CD14-positive monocyte (primary cell): Measurements from ENCODE around the gene PKM. TPM values are rescaled to one million over a fixed set of nuclear protein-coding genes. Genes with fewer than 3 reads are reported as not detected.

ENCODE experiments used
- DNase-seq, 3 donors: peaks; one replicate each; pipeline ENCODE4 v3.0.0-alpha.2; 2011 to 2022
- H2AFZ ChIP-seq: 2 replicates; pipeline ENCODE4 v1.6.0; 2012; ENCODE audit warnings: mild to moderate bottlenecking, low read depth, low read length, inconsistent platforms; ENCODE audit not compliant: insufficient read depth, poor library complexity, severe bottlenecking
- H3K27ac ChIP-seq, 2 donors: 1 replicate in 1 of 2; 2 replicates in 1 of 2; pipeline ENCODE4 v1.5.1; 2012 to 2013; ENCODE audit warnings: low read length in 2 of 2, control low read depth in 1 of 2, inconsistent platforms in 1 of 2, low read depth in 1 of 2, mild to moderate bottlenecking in 1 of 2
- H3K27me3 ChIP-seq, 2 donors: one replicate each; pipeline versions ENCODE4 v1.6.0 to v1.6.1; 2011 to 2013; ENCODE audit warnings: low read length in 2 of 2; ENCODE audit not compliant: control insufficient read depth in 2 of 2, insufficient read depth in 2 of 2
- H3K36me3 ChIP-seq, 2 donors: replicated peaks in 1 of 2; 1 replicate in 1 of 2; 2 replicates in 1 of 2; pipeline versions ENCODE4 v1.5.1 to v1.6.1; 2012 to 2013; ENCODE audit warnings: low read length in 2 of 2, control low read depth in 1 of 2, inconsistent platforms in 1 of 2, mild to moderate bottlenecking in 1 of 2; ENCODE audit not compliant: insufficient read depth in 2 of 2, control insufficient read depth in 1 of 2
- H3K4me1 ChIP-seq, 2 donors: 1 replicate in 1 of 2; 2 replicates in 1 of 2; pipeline versions ENCODE4 v1.5.1 to v1.6.1; 2012 to 2013; ENCODE audit warnings: low read length in 2 of 2, control low read depth in 1 of 2, inconsistent platforms in 1 of 2, mild to moderate bottlenecking in 1 of 2, moderate library complexity in 1 of 2; ENCODE audit not compliant: insufficient read depth in 2 of 2, control insufficient read depth in 1 of 2
- H3K4me2 ChIP-seq: replicated peaks from 2 replicates; pipeline ENCODE3; 2012; ENCODE audit warnings: low read length, moderate library complexity, mild to moderate bottlenecking; ENCODE audit not compliant: poor library complexity, severe bottlenecking; ENCODE audit errors: extremely low read depth
- H3K4me3 ChIP-seq, 3 experiments: fragments of 200-600 bp in 1 of 3; sonication (generic) in 1 of 3; replicated peaks in 1 of 3; 1 replicate in 2 of 3; 2 replicates in 1 of 3; pipeline ENCODE4 v1.5.1; 2011 to 2013; ENCODE audit warnings: low read length in 3 of 3, mild to moderate bottlenecking in 3 of 3, control low read depth in 2 of 3, low read depth in 2 of 3, inconsistent platforms in 1 of 3, moderate library complexity in 1 of 3
- H3K79me2 ChIP-seq: 2 replicates; pipeline ENCODE4 v1.6.0; 2012; ENCODE audit warnings: mild to moderate bottlenecking, control low read depth, inconsistent platforms, low read length, moderate library complexity; ENCODE audit not compliant: insufficient read depth
- H3K9ac ChIP-seq: 2 replicates; pipeline ENCODE4 v1.6.0; 2017; ENCODE audit warnings: low read length, mild to moderate bottlenecking; ENCODE audit not compliant: insufficient read depth, poor library complexity, severe bottlenecking
- H3K9me3 ChIP-seq, 2 donors: replicated peaks in 1 of 2; 1 replicate in 1 of 2; 2 replicates in 1 of 2; pipeline versions ENCODE4 v1.5.1 to v1.6.1; 2012 to 2013; ENCODE audit warnings: low read length in 2 of 2, control low read depth in 1 of 2; ENCODE audit not compliant: control insufficient read depth in 1 of 2, insufficient read depth in 1 of 2
- H4K20me1 ChIP-seq: 2 replicates; pipeline ENCODE4 v1.6.0; 2012; ENCODE audit warnings: mild to moderate bottlenecking, low read length, control low read depth, moderate library complexity; ENCODE audit not compliant: insufficient read depth
- H3K27ac Mint-ChIP-seq, 7 donors: one replicate each; pipeline ENCODE4 v1.8.0; 2020; ENCODE audit warnings: mild to moderate bottlenecking in 7 of 7, mixed read lengths in 7 of 7, moderate library complexity in 6 of 7, inconsistent platforms in 2 of 7
- H3K27me3 Mint-ChIP-seq, 3 donors: one replicate each; pipeline ENCODE4 v1.8.0; 2021 to 2022; ENCODE audit warnings: low read depth in 3 of 3, mild to moderate bottlenecking in 3 of 3, mixed read lengths in 3 of 3, moderate library complexity in 3 of 3, inconsistent platforms in 1 of 3
- H3K36me3 Mint-ChIP-seq, 2 donors: one replicate each; pipeline ENCODE4 v1.8.0; 2020; ENCODE audit warnings: mixed read lengths in 2 of 2, inconsistent platforms in 1 of 2, mild to moderate bottlenecking in 1 of 2
- H3K4me1 Mint-ChIP-seq: one replicate; pipeline ENCODE4 v1.8.0; 2020; ENCODE audit warnings: mild to moderate bottlenecking, mixed read lengths
- H3K4me3 Mint-ChIP-seq, 2 donors: one replicate each; pipeline ENCODE4 v1.8.0; 2020; ENCODE audit warnings: mild to moderate bottlenecking in 2 of 2, mixed read lengths in 2 of 2, moderate library complexity in 1 of 2
- H3K9me3 Mint-ChIP-seq, 7 donors: one replicate each; pipeline ENCODE4 v1.8.0; 2020 to 2022; ENCODE audit warnings: mixed read lengths in 7 of 7, mild to moderate bottlenecking in 6 of 7, moderate library complexity in 6 of 7, inconsistent platforms in 2 of 7
- WGBS: methylation state at CpG from one replicate; pipeline ENCODE4 v1.1.5; 2013; ENCODE audit warnings: missing lambda C conversion rate; ENCODE audit not compliant: insufficient coverage; 5-methylcytosine and 5-hydroxymethylcytosine counted together
- intact Hi-C, 2 donors: fragments of 100-400 bp; cut with micrococcal nuclease; formaldehyde crosslinking; loops; one replicate each; pipeline versions ENCODE4 v1.15.0 to v1.15.1; 2023
- polyA plus RNA-seq, 3 donors: library from polyadenylated mRNA; depleted of rRNA in 1 of 3; unstranded in 2 of 3; stranded (reverse) in 1 of 3; fragments of 300-500 nt in 2 of 3; fragments of >200 nt in 1 of 3; fragmentation: Illumina TruSeq in 2 of 3; gene quantifications; 1 replicate in 2 of 3; 2 replicates in 1 of 3; pipeline ENCODE4 v1.2.3, GENCODE V29; 2012 to 2021
- TF ChIP-seq, protein P1 (sequence below): fragments of 200-600 bp; IDR thresholded peaks from one replicate; pipeline ENCODE4 v1.8.0; 2022; ENCODE audit warnings: antibody characterized with exemption, mild to moderate bottlenecking

The PKM gene
- polyA plus RNA-seq, 3 donors, result 544 to 999 (median 986) TPM

DNA sequence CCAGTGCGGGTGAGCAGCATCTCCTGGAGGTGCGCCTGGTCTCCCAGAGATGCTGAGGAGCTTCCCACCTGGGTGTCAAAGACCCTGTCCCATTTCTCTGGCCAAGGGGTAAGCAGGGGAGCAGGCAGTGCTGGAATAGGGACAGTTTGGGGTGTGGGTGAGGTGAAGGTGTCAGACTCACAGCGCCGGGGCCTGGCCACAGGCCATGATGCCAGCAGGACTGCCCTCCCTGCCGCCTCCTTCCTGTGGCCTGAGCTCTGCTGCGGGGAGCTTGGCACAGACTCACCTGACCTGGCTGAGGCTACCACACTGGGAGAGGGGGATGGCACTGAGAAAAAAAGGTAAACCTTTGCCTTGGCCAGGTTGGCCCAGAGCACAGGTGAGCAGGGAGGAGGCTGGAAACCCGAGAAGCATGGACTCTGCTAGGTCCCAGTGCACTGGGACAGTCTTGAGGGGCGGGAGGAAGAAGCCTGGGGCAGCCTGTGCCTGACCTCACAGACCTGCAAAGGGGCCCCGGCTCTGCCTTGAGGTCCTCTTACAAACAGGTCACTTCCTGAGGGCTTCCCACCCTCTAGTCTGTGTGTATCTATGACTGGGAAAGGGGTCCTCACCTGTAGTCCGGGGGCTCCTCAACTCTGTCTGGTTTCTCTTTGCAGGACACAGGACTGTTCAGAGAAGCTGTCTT is 61.6 kb downstream of the PKM start:
- no peaks in the 10 kb centered on the region for H3K27me3 ChIP-seq
- H3K4me1 ChIP-seq, result no peaks in the 10 kb centered on the region
- WGBS, result 94% methylated on average over 6 of the region's 10 CpGs
- H3K9me3 Mint-ChIP-seq, result peaks cover 0 to 1% (median 0%) of the 10 kb centered on the region in 7 donors
- no peak overlapping the region for H3K4me2 ChIP-seq
- no peaks in the 10 kb centered on the region for H3K9me3 ChIP-seq
- no peak overlapping the region for H3K27ac Mint-ChIP-seq
- no peaks in the 10 kb centered on the region for H3K79me2 ChIP-seq
- H3K4me1 Mint-ChIP-seq, result no peaks in the 10 kb centered on the region
- no peak overlapping the region for H3K4me3 Mint-ChIP-seq
- H3K36me3 ChIP-seq, result no peaks in the 10 kb centered on the region
- H3K36me3 Mint-ChIP-seq, result no peaks in the 10 kb centered on the region
- no peak overlapping the region for H3K4me3 ChIP-seq
- H3K27ac ChIP-seq, result no peak overlapping the region
- DNase-seq, result no peak
- intact Hi-C loops, result no loop called here
- no peak overlapping the region for H3K9ac ChIP-seq
- H2AFZ ChIP-seq, result no peak overlapping the region
- peaks cover 0 to 6% (median 0%) of the 10 kb centered on the region in 3 donors for H3K27me3 Mint-ChIP-seq
- H4K20me1 ChIP-seq, result no peaks in the 10 kb centered on the region
- TF ChIP-seq, protein P1, sequence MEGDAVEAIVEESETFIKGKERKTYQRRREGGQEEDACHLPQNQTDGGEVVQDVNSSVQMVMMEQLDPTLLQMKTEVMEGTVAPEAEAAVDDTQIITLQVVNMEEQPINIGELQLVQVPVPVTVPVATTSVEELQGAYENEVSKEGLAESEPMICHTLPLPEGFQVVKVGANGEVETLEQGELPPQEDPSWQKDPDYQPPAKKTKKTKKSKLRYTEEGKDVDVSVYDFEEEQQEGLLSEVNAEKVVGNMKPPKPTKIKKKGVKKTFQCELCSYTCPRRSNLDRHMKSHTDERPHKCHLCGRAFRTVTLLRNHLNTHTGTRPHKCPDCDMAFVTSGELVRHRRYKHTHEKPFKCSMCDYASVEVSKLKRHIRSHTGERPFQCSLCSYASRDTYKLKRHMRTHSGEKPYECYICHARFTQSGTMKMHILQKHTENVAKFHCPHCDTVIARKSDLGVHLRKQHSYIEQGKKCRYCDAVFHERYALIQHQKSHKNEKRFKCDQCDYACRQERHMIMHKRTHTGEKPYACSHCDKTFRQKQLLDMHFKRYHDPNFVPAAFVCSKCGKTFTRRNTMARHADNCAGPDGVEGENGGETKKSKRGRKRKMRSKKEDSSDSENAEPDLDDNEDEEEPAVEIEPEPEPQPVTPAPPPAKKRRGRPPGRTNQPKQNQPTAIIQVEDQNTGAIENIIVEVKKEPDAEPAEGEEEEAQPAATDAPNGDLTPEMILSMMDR, result no peak

DNA sequence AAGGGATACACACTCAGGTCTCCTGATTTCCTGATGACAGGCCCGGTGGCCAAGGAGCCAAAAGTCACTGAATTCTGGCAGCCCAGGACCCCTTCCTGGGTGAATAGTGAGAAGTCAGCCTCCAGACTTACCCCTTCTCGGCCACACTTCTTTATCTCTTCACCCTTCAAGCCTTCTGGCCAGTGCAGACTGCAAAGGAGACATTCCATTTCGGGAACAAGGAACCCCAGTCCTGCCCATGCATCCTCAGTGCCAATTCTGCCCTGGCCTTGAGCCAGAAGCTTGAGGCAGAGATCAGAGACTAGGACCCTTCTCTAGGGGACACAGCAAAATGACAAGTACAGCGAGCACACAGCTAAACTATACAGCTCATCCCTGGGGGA is 62.2 kb downstream of the PKM start:
- Histone ChIP-seq H3K4me1 (no peaks in the 10 kb centered on the region), H3K9me3 (no peaks in the 10 kb centered on the region), H3K27me3 (no peaks in the 10 kb centered on the region), H4K20me1 (no peaks in the 10 kb centered on the region), H3K9ac (no peak overlapping the region), H3K4me2 (no peak overlapping the region), H2AFZ (no peak overlapping the region), H3K27ac (no peak overlapping the region), H3K79me2 (no peaks in the 10 kb centered on the region), H3K4me3 (no peak overlapping the region), H3K36me3 (no peaks in the 10 kb centered on the region)
- H3K9me3 Mint-ChIP-seq, result peaks cover 0 to 1% (median 0%) of the 10 kb centered on the region in 7 donors
- no peaks in the 10 kb centered on the region for H3K36me3 Mint-ChIP-seq
- H3K27ac Mint-ChIP-seq, result no peak overlapping the region
- intact Hi-C loops, result no loop called here
- H3K4me1 Mint-ChIP-seq, result no peaks in the 10 kb centered on the region
- no peak overlapping the region for H3K4me3 Mint-ChIP-seq
- H3K27me3 Mint-ChIP-seq, result peaks cover 0 to 5% (median 3%) of the 10 kb centered on the region in 3 donors
- 83% methylated on average over 1 of the region's 4 CpGs for WGBS
- TF ChIP-seq, protein P1, result no peak
- DNase-seq, result no peak
